Activated CD4-positive, CD25-positive, alpha-beta regulatory T cell treated with anti-CD3 and anti-CD28 coated beads, Interleukin-2, amount 50 U/mL, for 16 hours (primary cell): ENCODE results near the gene ZMIZ1.

ENCODE experiments used
- DNase-seq: peaks from one replicate; pipeline ENCODE4 v3.0.0-alpha.2; 2020; ENCODE audit warnings: low read depth, low spot score

ZMIZ1 gene

DNA sequence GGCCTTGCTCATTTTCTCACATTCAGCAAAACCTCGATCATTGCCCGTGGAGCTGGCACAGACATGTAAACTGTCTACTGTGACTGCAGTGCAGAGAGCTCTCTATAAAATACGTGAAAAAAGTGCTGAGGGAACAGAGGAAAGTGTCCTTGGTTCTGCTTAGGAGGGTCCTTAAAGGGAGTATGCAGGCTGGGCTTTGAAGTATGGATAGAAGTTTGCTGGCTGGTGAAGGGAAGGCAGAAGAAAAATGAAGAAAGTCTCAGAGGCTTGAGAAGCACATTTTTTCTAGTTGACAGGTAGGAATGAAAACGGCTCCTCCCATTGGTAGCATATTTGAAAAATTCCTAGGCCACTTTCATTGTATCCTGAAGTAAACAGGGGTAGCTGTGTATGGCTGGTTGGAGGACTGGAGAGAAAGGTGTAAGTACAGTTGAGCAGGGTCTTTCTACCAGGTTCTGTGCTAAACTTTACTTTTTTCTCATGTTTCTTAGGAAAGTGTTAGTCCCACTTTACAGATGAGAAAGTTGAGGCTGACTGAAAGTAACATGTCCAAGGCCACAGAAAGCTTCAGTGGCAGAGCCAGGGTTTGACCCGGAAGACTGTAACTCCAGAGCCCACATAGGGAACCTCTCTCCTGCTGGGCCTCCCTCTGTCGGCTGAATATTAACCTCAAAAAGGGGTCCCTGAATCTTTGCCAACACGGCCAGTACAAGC, 215.5 kb downstream of the ZMIZ1 start:
- DNase-seq: no peak

DNA sequence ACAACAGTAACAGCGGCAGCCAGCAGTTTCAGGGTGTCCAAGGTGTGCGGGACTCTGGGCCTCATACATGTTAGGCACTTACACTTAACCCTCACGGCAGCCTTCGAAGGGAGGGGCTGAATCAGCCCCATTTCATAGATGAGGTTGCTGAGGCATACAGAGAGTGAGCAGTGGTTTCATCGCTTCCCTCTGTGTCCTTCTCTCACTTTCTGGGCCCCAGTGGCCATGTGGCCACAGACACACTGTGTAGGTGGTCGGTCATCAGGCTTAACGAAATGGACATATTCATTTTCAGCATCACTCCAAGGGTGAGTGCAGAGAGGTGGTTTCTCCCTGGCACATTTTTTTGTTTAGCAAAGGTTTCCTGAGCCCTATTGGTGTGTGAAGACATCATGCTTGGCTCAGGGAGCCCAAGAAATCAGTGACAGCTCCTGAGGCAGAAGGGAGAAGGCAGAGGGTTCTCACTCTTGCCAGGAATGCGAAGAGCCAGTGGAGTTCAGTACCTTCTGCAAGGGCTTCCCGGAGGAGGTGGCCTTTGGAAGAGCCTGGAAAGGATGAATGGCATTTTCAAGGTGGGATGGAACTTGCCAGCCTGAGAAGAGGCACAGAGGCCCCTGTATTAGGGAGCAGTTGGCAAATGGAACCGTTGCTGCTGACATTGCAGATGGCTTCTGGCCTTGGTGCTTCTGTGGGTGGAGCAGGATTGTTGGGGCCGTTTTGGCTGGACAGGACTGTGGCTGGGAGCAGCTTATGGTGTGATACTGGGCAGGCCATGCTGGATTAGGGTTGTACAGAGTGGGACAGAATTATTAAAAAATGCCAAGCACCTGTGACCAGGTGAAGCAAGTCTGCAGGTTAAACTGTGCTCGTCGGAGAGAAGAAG, 216.8 kb downstream of the ZMIZ1 start:
- DNase-seq: no peak

DNA sequence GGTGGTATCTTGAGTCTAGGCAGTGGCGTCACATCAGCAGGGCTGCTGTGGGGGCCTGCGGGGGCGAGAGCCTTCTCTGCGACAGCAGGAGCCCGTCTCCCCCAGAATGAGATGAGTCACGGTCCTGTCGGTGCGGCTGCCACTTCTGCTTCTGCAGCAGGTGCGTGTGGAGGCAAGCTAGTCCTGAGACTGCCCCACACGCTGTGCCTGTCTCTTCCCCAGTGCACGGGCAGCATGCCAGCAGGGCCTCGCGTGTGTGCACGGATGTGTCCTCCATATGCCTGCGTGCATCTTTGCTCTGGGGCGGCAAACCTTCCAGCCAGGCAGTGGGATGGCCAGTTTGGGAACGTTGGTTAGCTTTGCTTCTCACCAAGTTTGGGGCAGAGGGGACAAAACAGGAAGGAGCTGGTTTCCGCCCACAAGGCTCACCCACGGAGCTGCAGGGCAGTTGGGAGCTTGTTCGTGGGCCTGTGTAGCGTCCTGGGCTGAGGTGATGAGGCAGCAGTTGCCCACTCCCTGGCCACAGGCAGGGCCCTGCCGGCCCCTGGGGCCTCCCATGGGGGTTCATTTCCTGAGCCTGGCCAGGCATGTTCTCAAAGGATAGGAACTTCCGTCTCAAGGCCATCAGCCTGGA, 217.7 kb downstream of the ZMIZ1 start:
- peak; percentile 66 for DNase-seq

DNA sequence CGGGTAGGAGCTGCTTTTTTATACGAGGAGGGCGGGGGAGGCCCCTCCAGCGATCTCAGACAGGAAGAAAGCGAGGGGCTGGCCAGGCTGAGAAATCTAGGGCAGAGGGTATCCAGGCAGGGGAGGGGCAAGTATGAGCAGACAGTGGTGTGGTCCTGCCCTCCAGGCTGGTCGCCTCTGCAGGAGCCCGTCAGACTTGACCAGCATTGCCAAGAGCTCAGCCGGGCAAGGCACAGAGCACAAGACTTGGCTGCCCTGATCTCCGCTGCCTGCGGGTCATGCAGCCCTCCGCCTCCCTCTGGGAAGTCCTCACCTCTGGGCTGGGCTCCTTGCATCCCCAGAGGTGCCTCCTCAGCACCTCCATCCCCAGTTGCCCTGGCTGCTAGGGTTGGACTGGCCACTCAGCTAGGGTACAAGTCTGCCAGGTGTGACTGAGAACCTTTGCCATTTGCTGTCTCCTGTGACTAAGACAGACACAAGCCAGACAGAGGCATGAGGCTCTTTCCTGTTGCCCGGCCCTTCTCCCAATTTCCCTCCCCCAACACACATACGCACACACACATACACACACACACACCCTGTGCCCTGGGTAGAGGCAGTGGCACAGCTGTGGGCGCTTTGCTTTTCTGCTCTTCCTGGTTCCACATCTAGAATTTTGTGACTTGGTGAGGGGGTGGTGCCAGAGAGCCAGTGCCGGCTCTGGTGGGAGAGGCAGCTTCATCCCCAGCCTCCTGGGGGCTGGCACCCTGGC, 219.4 kb downstream of the ZMIZ1 start:
- no peak for DNase-seq

DNA sequence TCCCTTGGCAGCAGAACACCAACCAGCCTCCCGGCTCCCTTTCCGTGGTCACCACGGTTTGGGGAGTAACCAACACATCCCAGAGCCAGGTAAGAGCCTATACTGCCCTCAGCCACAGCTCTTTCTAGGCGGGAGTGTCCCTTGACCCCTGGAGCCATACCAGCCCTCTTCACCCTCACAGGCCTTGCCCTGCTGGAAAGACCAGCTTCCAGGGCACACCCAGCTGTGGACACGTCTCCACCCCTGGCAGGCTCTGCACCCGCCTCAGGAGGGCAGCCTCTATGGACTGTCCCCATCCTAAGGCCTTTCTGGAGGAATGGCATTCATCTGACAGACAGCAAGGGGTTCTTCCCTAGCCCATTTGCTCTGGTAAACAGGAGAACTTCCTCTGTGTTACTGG, 221.0 kb downstream of the ZMIZ1 start:
- no peak for DNase-seq

DNA sequence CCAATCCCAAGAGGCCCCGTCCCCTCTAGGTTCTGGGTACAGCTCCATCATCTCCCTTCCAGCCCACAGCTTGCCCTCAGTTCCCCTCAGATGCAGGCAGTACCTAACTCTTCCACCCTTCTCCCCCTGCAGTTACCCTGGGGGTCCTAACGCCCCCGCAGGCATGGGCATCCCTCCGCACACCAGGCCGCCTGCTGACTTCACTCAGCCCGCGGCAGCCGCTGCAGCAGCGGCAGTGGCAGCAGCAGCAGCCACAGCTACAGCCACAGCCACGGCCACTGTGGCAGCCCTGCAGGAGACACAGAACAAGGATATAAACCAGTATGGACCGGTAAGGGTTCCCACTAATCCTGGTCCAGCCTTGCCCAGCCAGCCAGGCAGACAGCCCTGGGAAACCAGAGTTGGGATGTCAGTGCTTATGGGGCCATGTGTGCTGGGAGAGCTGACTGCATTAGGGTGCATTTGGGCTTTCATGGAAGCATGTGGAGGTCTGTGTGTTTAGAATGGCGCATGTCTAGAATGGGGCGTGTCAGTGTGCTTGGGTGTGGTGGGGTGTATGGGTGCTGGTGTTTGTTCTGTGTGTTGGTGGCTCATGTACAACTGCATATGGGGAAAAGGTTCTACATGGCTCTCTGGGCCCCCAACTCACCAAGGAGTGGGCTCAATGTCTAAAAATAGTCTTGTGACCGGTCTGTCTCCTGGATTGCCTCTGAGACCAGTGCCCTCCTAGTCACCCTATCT, 223.4 kb downstream of the ZMIZ1 start:
- DNase-seq: no peak

DNA sequence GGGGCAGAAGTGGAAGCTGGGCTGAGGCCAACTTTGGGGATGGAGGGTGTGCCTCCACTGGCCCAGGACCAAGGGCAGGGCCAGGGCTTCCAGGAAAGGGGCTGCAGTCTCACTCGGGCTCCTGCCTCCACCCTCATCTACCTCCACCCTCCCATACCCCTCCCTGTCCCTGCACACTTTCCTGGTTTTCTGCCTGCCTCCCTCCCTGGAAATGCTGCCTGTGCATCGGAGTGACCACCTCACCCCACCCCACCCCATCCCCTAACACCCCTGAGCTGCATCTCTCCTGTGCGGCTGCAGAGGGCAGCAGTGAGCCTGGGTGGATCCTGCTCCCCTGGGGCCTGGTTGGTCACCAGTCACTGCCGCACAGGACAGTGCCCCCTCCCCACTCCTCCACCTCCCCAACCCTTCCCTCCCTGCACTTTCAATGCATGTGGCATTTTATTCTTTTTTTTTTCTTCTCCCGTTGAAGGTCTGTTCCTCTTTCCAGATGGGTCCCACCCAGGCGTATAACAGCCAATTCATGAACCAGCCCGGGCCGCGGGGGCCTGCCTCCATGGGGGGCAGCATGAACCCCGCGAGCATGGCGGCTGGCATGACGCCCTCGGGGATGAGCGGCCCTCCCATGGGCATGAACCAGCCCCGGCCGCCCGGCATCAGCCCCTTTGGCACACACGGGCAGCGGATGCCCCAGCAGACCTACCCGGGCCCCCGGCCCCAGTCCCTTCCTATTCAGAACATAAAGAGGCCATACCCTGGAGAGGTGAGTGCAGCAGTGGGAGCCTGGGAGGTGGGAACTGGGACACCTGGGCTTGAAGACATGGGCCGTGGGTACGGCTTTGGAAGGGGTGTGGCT, 224.4 kb downstream of the ZMIZ1 start:
- no peak for DNase-seq

DNA sequence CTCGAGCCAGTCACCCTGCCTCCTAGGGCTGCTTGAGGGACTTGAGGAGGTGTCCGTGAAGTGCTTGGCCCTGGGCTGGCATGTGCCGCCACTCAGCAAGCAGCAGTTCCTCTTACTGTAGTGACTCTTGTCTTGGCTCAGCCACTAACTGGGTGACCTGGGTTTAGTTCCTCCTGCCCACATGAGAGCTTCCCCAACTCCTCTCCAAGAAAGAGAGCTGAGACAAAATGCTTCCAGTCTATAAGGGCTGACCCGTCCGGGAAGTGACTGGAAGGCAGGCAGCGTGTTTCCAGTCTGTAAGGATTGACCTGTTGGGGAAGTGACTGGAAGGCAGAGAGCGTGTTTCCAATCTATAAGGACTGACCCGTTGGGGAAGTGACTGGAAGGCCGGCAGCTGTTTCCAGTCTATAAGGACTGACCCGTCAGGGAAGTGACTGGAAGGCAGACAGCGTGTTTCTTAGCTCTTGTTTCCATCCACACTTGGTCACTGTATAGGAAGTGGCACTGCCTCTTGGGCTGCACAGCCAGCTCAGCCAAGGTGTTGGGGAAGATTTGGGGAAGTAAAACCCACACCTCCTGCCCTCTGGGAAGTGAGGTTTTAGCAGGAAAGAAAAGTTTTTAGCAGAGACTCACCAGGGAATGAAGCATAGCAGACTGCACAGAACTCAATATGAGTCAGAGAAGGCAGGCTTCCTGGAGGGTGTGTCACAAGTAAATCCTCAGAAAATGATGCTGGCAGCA, 225.2 kb downstream of the ZMIZ1 start:
- no peak for DNase-seq

DNA sequence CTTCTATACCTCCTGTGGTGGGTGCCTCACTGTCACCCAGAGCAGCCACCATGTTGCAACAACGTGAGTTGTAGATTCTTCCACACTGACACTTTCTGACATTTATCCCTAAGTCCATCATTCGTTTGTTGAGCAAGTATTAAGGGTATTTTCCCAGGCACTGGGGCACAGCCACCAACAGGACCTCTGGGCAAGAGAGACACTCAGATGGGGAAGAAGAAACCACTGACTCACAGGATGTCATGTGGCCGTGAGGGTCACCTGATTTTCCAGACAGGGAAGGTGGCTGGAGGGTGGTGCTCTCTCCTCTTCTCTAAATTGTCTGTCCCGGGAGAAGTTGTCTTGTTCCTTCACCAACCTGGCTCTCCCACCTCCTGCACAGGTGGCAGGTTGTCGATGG, 226.8 kb downstream of the ZMIZ1 start:
- no peak for DNase-seq

DNA sequence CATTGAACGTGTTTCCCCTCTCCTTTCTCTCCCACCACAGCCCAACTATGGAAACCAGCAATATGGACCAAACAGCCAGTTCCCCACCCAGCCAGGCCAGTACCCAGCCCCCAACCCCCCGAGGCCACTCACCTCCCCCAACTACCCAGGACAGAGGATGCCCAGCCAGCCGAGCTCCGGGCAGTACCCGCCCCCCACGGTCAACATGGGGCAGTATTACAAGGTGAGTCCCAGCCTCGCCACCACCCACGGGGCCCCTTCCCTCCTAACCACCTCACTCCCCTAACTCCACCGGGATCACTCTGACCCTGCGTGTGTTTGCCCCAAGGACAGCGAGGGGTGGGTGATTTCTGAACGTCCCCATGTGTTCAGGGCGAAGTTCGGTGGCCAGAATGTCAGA, 227.7 kb downstream of the ZMIZ1 start:
- DNase-seq: no peak

DNA sequence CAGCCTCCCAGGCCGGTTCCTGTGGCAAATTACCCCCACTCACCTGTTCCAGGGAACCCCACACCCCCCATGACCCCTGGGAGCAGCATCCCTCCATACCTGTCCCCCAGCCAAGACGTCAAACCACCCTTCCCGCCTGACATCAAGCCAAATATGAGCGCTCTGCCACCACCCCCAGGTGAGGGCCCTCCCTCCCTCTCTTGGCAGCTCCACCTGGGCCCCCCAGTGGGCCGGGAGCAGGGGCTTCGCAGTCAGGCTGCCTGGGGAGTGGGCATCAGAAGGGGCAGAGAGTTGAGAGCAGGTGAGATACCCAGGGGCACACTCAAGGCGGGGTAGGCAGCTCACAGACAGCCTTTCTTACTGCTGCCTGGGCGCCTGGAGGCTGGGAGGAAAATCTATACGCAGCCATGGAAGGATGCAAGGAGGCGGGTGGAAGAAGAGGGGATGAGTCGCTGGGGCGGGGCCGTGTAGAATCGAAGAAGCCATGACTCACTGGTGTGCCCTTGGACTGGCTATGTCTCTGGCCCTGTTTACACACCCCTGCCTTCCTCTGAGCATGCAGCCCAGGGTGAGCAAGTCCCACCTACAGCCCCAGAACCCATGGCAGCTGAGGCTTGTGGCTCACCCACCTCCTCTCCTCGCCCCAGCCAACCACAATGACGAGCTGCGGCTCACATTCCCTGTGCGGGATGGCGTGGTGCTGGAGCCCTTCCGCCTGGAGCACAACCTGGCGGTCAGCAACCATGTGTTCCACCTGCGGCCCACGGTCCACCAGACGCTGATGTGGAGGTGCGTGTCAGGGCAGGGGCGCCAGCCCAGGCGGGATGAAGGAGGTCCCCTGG, 229.9 kb downstream of the ZMIZ1 start:
- no peak for DNase-seq

DNA sequence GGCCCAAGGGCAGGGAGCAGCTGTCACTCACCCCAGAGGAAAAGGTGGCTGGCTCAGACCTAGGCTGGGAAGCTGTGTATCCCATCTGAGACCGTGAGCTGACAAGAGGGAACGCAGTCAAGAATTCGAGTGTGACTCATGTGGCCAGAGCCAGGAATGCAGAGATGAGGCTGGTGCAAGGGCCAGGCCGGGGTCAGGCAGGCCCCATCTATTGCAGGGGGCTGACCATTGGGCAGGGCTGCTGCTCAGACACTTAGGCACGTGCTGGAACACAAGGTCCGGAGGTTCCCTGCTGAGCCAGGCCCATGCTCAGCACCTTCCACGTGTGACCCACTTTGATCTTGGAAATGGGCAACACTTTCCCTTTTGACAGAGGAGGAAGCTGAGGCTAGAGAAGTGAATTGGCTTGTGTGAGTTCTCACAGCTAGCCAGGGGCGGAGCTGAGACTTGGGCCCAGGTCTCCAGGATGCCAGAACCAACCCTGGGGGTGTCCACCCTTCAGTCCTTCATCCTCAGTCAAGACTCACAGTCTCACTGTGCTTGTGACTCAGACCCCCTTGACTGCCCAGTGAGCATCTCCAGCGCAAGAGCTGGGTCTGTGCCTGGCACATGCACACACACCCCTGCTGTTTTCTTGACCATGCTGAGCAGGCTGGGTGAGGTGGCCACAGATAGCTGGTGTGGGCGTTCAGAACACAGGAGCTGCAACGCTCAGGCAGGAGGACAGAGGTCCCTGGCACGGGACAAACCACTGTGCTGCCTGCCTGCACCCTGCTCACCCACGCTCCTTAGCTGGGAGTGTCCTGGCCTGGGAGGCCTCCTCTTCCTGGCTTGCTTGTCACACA, 230.9 kb downstream of the ZMIZ1 start:
- no peak for DNase-seq

DNA sequence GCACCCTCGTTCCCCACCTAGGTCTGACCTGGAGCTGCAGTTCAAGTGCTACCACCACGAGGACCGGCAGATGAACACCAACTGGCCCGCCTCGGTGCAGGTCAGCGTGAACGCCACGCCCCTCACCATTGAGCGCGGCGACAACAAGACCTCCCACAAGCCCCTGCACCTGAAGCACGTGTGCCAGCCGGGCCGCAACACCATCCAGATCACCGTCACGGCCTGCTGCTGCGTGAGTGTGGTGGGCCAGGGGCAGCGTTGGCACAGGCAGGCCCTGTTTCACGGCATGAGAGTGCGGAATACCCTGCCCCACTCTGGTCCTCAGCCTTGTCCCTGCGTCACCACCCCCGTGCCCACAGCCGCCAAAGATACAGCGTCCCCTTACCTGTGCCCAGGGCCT, 231.9 kb downstream of the ZMIZ1 start:
- DNase-seq: no peak

DNA sequence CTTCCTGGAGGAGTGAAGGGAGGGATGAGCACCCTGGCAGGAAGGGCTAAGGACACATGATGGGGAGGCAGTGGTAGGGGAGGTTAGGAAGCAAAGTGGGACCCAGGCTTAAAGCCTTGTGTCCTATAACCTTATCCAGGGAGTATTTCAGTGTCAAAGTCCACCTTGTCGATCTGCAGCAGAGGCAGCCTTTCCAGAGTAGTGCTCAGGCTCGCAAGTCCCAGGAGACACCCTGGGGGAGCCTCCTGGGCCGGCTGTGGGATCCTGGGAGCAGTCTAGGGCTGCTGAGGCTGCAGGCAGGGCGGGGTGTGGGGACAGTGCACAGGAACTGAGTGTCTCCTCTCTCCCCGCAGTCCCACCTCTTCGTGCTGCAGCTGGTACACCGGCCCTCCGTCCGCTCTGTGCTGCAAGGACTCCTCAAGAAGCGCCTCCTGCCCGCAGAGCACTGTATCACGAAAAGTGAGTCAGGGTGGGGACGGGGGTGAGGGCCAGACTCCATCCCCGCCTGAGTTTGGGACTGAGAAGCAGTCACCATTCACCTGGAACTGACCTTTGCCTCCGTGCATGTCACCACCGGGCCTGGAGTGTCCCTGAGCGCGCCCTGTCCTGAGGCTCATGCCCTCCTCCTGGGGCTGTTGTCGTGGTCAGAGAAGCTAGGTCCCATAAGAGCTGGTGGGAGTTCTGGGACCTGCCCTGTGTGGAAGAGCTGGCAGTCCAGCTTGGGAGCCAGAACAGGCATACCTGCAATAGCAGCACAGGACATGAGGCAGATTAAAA, 233.2 kb downstream of the ZMIZ1 start:
- DNase-seq: no peak

DNA sequence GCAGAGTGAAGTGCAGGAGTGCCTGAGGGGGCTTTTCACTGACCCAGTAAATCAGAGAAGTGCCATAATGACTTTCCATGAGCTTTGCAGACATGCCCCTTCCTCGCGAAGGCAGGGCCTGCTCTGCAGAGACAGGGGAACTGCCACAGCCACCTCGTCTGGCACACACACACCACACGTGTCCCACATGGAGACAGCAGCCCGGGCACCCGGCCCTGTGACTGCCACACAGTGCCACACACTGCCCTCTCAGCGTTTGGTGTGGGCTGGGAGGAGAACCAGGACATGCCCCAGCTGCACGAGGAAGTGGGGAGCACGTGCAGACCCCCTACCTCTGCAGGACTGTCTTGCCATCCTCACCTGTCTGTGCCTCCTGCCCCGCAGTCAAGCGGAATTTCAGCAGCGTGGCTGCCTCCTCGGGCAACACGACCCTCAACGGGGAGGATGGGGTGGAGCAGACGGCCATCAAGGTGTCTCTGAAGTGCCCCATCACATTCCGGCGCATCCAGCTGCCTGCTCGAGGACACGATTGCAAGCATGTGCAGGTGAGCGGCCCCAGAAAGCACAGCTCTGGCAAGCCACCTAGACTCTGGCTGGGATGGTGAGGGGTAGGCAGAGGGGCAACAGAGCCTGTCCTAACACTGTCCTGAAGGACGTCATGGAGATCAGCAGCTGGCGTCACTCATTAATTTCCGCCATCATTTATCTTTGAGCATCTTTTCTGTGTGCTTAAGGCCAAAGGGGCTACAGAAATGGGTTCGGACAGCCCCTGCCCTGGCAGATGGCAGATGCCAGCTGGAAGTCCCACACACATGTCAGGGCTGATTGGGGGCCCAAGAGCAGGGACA, 235.1 kb downstream of the ZMIZ1 start:
- DNase-seq: no peak

DNA sequence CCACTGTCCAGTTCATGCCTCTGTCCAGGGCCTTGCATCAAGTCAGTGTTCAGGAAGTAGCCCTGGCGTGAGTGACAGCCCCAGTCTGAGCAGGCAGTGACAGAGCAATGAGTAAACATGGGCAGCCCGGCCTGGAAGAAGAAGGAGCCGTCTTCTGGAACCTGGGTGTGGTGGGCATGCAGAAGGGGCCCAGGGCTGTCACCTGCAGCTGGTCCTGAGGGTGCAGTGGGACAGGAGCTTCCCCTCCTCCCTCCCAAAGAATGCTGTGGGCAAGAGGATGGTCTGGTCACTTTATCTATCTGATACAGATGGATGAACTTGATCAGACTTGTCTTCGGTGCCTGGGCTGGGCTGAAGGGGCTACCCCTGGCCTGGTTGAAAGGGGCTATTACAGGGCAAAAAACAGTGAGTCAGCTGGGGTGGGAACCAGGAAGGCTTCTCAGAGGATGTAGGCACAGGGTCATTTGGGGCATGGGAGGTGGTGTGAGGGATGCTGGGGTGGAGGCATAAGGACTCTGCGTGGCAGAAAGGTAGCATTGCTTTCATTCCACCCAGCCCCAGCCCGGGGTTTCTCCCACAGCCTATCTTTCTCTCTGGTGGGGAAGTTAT, 235.8 kb downstream of the ZMIZ1 start:
- DNase-seq: no peak
